A549 (cell line): ENCODE data around the gene HMCN1. TPM values are rescaled to one million over a fixed set of nuclear protein-coding genes. Genes with fewer than 3 reads are reported as not detected.
A peak's percentile ranks its signal among the peaks of the same experiment; 100 is the strongest.

Source experiments
- ATAC-seq, 2 experiments: fragments of 200-7000 bp in 1 of 2; fragments of >200 bp in 1 of 2; cut with Nextera tagmentation in 1 of 2; cut with Tn5 transposase in 1 of 2; 3 replicates each; pipeline versions ENCODE4 v1.8.0 to v1.9.1; 2018 to 2020; ENCODE audit warnings: mild to moderate bottlenecking in 1 of 2, moderate library complexity in 1 of 2
- CTCF ChIA-PET: fragments of 300-600 bp; sonication (Branson Sonifier 250); formaldehyde crosslinking; extraction: SDS; loops from one replicate; lab custom pipeline; 2021; ENCODE audit warnings: antibody characterized with exemption, inconsistent platforms; lab: Yijun Ruan, JAX
- POLR2A ChIA-PET: fragments of 350-600 bp; formaldehyde crosslinking; extraction: SDS; loops from one replicate; lab custom pipeline; 2021; ENCODE audit warnings: antibody characterized with exemption, inconsistent platforms; lab: Yijun Ruan, JAX
- DNase-seq, 2 experiments: peaks; one replicate each; pipeline versions ENCODE4 v3.0.0 to v3.0.0-alpha.2; 2011 to 2016; ENCODE audit warnings: low read depth in 1 of 2, low spot score in 1 of 2
- FAIRE-seq: peaks from 2 replicates; lab custom pipeline; 2011; peaks lifted over from hg19 to GRCh38; lab: Jason Lieb, UNC
- H3K27ac ChIP-seq, 2 experiments: fragments of >200 bp; sonication (Bioruptor Twin); formaldehyde crosslinking; 3 replicates each; pipeline ENCODE4 v1.5.1; 2016 to 2017
- H3K4me1 ChIP-seq: fragments of >200 bp; sonication (Bioruptor Twin); formaldehyde crosslinking; 3 replicates; pipeline ENCODE4 v1.6.1; 2016
- H3K4me2 ChIP-seq: fragments of >200 bp; sonication (Bioruptor Twin); formaldehyde crosslinking; 3 replicates; pipeline ENCODE4 v1.6.1; 2016
- H3K4me3 ChIP-seq: fragments of >200 bp; sonication (Bioruptor Twin); formaldehyde crosslinking; 3 replicates; pipeline ENCODE4 v1.5.1; 2016
- H3K9me3 ChIP-seq: fragments of >200 bp; sonication (Bioruptor Twin); formaldehyde crosslinking; 3 replicates; pipeline ENCODE4 v1.6.1; 2016
- BCL3 ChIP-seq: fragments of >200 bp; sonication (Bioruptor Twin); formaldehyde crosslinking; IDR thresholded peaks from 3 replicates; pipeline ENCODE4 v1.6.1; 2016
- CBX2 ChIP-seq: fragments of 200-600 bp; sonication (generic); IDR thresholded peaks from 2 replicates; pipeline ENCODE4 v1.6.1; 2016; ENCODE audit warnings: low read depth, mild to moderate bottlenecking, borderline replicate concordance
- CBX8 ChIP-seq: fragments of 200-600 bp; sonication (generic); IDR thresholded peaks from 2 replicates; pipeline ENCODE4 v1.6.1; 2016
- CEBPB ChIP-seq, 2 experiments: fragments of >200 bp in 1 of 2; sonication (Bioruptor Twin) in 1 of 2; formaldehyde crosslinking in 1 of 2; IDR thresholded peaks; 2 replicates each; pipeline ENCODE4 v1.6.1; 2012 to 2016
- E2F6 ChIP-seq: IDR thresholded peaks from 2 replicates; pipeline ENCODE4 v1.6.1; 2012; ENCODE audit warnings: low read depth, borderline replicate concordance
- EHF ChIP-seq: fragments of 250-450 bp; sonication (Bioruptor Pico); IDR thresholded peaks from 2 replicates; pipeline ENCODE4 v1.5.0; 2020; ENCODE audit warnings: mild to moderate bottlenecking
- EHMT2 ChIP-seq: fragments of 200-600 bp; sonication (generic); IDR thresholded peaks from 2 replicates; pipeline ENCODE4 v1.6.1; 2016; ENCODE audit warnings: antibody characterized with exemption, low read depth, mild to moderate bottlenecking, moderate library complexity
- ELK1 ChIP-seq: fragments of 150-350 bp; IDR thresholded peaks from 2 replicates; pipeline ENCODE4 v1.6.1; 2014; ENCODE audit warnings: low read depth, mild to moderate bottlenecking, low read length
- EP300 ChIP-seq, 2 experiments: fragments of >200 bp; sonication (Bioruptor Twin); formaldehyde crosslinking; IDR thresholded peaks; 2 replicates in 1 of 2; 3 replicates in 1 of 2; pipeline ENCODE4 v1.6.1; 2016 to 2017
- FOSL2 ChIP-seq, 2 experiments: fragments of 450-650 bp in 1 of 2; fragments of >200 bp in 1 of 2; sonication (Bioruptor Twin) in 1 of 2; formaldehyde crosslinking; IDR thresholded peaks; 2 replicates each; pipeline versions ENCODE4 v1.5.0 to v1.6.1; 2016 to 2020; ENCODE audit warnings: mild to moderate bottlenecking in 1 of 2, moderate library complexity in 1 of 2
- GATA3 ChIP-seq: IDR thresholded peaks from 2 replicates; pipeline ENCODE4 v1.6.1; 2012; ENCODE audit warnings: borderline replicate concordance
- HEYL ChIP-seq: fragments of 250-450 bp; sonication (Bioruptor Pico); IDR thresholded peaks from 2 replicates; pipeline ENCODE4 v1.8.0; 2021; ENCODE audit warnings: mild to moderate bottlenecking, moderate library complexity
- HOXB13 ChIP-seq: fragments of 250-450 bp; sonication (Bioruptor Pico); IDR thresholded peaks from 2 replicates; pipeline ENCODE4 v1.5.0; 2020; ENCODE audit warnings: low read depth, mild to moderate bottlenecking, moderate library complexity
- JUNB ChIP-seq: fragments of >200 bp; sonication (Bioruptor Twin); formaldehyde crosslinking; IDR thresholded peaks from 2 replicates; pipeline ENCODE4 v1.6.1; 2016
- KDM1A ChIP-seq: fragments of 200-600 bp; sonication (generic); IDR thresholded peaks from 2 replicates; pipeline ENCODE4 v1.6.1; 2016; ENCODE audit warnings: low read depth, mild to moderate bottlenecking
- KDM5A ChIP-seq: fragments of 200-600 bp; sonication (generic); IDR thresholded peaks from 2 replicates; pipeline ENCODE4 v1.6.1; 2016; ENCODE audit warnings: antibody characterized with exemption, mild to moderate bottlenecking
- MAZ ChIP-seq: fragments of 150-350 bp; IDR thresholded peaks from 2 replicates; pipeline ENCODE4 v1.6.1; 2014; ENCODE audit warnings: antibody characterized with exemption, low read depth, low read length, borderline replicate concordance
- NPAS2 ChIP-seq: fragments of 250-450 bp; sonication (Bioruptor Pico); IDR thresholded peaks from 2 replicates; pipeline ENCODE4 v1.8.0; 2022; ENCODE audit warnings: mild to moderate bottlenecking, moderate library complexity, borderline replicate concordance
- PHF8 ChIP-seq: fragments of 200-600 bp; sonication (generic); IDR thresholded peaks from 2 replicates; pipeline ENCODE4 v1.6.1; 2016; ENCODE audit warnings: low read depth, mild to moderate bottlenecking, antibody characterized with exemption, moderate library complexity, borderline replicate concordance
- POLR2AphosphoS2 ChIP-seq: conservative IDR thresholded peaks from 2 replicates; pipeline ENCODE4 v1.6.1; 2012; ENCODE audit warnings: low read length, improper control_type of control experiment, inconsistent platforms
- RARB ChIP-seq: fragments of 250-450 bp; sonication (Bioruptor Pico); IDR thresholded peaks from 2 replicates; pipeline ENCODE4 v1.8.0; 2021; ENCODE audit warnings: mild to moderate bottlenecking, moderate library complexity
- TFCP2L1 ChIP-seq: fragments of 250-450 bp; sonication (Bioruptor Pico); IDR thresholded peaks from 2 replicates; pipeline ENCODE4 v1.5.0; 2021; ENCODE audit warnings: mild to moderate bottlenecking
- USF2 ChIP-seq: fragments of 450-650 bp; IDR thresholded peaks from 2 replicates; pipeline ENCODE4 v1.6.1; 2014; ENCODE audit warnings: antibody characterized with exemption
- ZNF302 ChIP-seq: fragments of 250-450 bp; sonication (Bioruptor Pico); IDR thresholded peaks from 2 replicates; pipeline ENCODE4 v1.9.0; 2021; ENCODE audit warnings: inconsistent platforms, mild to moderate bottlenecking, moderate library complexity
- ZSCAN20 ChIP-seq: fragments of 250-450 bp; sonication (Bioruptor Pico); IDR thresholded peaks from 2 replicates; pipeline ENCODE4 v1.8.0; 2022; ENCODE audit warnings: mild to moderate bottlenecking, moderate library complexity
- WGBS: methylation state at CpG from one replicate; pipeline ENCODE4 v1.1.6; 2017; ENCODE audit errors: missing lambda C conversion rate; 5-methylcytosine and 5-hydroxymethylcytosine counted together
- polyA plus RNA-seq, 4 experiments: library from polyadenylated mRNA; depleted of rRNA in 3 of 4; stranded (reverse); fragments of >200 nt; fragmentation: RNase III in 1 of 4; extraction: RNeasy Plus Mini Kit Qiagen cat#74134 plus additional on column Dnase treatment in 1 of 4; gene quantifications; 2 replicates in 3 of 4; 3 replicates in 1 of 4; pipeline ENCODE4 v1.2.3, GENCODE V29; 2011 to 2017
- TF ChIP-seq, protein P1 (sequence below): IDR thresholded peaks from 2 replicates; pipeline ENCODE4 v1.6.1; 2012

The HMCN1 gene
- polyA plus RNA-seq, 2 of the 4 experiments (the other 2 are of a cell fraction), result 0.03 to 0.06 TPM

DNA sequence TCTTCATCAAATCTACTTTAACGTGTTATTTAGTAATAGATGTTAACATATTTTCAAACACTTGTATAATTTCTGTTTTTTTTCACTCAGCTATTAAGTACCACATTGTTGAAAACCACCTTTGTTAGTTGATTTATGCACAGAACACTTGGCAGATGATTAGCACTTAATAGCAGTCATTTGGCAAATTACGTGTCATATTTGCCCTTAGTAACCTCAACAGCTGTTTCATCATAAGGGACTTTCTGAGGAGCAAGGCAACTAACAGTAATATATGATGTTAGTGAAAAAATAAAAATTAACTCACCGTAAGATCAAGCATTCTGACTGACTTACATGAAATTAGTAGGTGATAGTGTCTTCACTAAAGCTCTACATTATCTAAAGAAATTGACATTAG, 186.4 kb downstream of the HMCN1 start:
- no peak for DNase-seq
- Histone ChIP-seq H3K4me1 (no peaks in the 10 kb centered on the region; the same call in 2 of the 3 replicates), H3K9me3 (no peaks in the 10 kb centered on the region), H3K27ac (no peak overlapping the region), H3K4me3 (no peak overlapping the region), H3K4me2 (no peak overlapping the region)
- CTCF ChIA-PET, result no interaction called here
- no peak for TF ChIP-seq CBX8
- WGBS, result 26% methylated on average over 3 of the region's 3 CpGs
- POLR2A ChIA-PET, result no interaction called here
- ATAC-seq, result no peak
- no peak for FAIRE-seq

- FAIRE-seq (no peak), ATAC-seq (no peak), DNase-seq (no peak)
- TF ChIP-seq BCL3 (no peak), ZNF302 (no peak), PHF8 (no peak), USF2 (no peak), JUNB (no peak), HEYL (CRISPR knock-in tag) (no peak), EHMT2 (no peak), ELK1 (no peak), POLR2AphosphoS2 (no peak), KDM5A (no peak), NPAS2 (no peak)
- TF ChIP-seq, protein P1, sequence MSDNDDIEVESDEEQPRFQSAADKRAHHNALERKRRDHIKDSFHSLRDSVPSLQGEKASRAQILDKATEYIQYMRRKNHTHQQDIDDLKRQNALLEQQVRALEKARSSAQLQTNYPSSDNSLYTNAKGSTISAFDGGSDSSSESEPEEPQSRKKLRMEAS, result no peak
- H3K9me3 ChIP-seq, result no peaks in the 10 kb centered on the region
- POLR2A ChIA-PET, result no interaction called here
- CTCF ChIA-PET, result interaction anchor here (1.0 to 1.2 kb wide), 2 partner anchors 109 to 201 kb away, joined by 3 read pairs; no protein-coding TSS in a partner anchor
- peaks cover 7% of the 10 kb centered on the region for H3K4me1 ChIP-seq
- H3K4me3 ChIP-seq, result no peak overlapping the region
- no peak overlapping the region for H3K27ac ChIP-seq
- H3K4me2 ChIP-seq, result no peak overlapping the region
- WGBS, result 67% methylated on average over 1 of the region's 1 CpG
These were observed 187.4 kb downstream of the HMCN1 start for GRCh38 chr1:185921636-185922035.

DNA sequence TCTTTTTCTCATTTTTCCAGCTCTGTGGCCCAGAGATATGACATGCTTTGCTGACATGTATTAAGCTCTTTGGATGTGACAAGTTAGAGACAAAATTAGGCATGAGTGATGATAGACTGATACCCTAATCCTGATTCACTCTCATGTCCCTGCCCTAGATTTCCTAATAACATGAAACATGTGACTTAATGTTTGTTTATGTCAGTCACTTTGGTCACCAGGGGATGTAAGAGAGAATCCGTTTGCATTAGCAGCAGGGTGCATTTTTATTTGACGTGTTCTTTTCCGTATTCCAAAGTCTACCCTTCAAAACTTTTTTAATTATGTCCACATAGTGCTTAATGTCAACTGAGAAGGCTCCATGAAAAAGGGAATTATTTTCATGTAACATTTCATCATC, 192.4 kb downstream of the HMCN1 start:
- 4% methylated on average over 3 of the region's 3 CpGs for WGBS
- Histone ChIP-seq H3K4me3 (no peak overlapping the region), H3K27ac (peak overlapping the region in 1 of 2 experiments; percentile 55; a peak in 2 of 6 replicates), H3K4me2 (peak overlapping the region; percentile 49), H3K9me3 (no peaks in the 10 kb centered on the region), H3K4me1 (peaks cover 16% of the 10 kb centered on the region)
- FAIRE-seq (no peak), DNase-seq (peak in 1 of 2 experiments; percentile 77), ATAC-seq (peak; percentile 72 to 98)
- ChIA-PET POLR2A (no interaction called here), CTCF (no interaction called here)
- TF ChIP-seq MAZ (no peak), ZSCAN20 (CRISPR knock-in tag) (no peak), CEBPB (IDR thresholded peaks at IDR 0.05) (peak; percentile 33 to 57; a peak in 3 of 4 replicates), E2F6 (no peak), KDM1A (no peak), TFCP2L1 (no peak), CBX2 (no peak), EHF (CRISPR knock-in tag) (no peak), FOSL2 (IDR thresholded peaks at IDR 0.05) (no peak), FOSL2 (CRISPR knock-in tag; IDR thresholded peaks at IDR 0.05) (peak; percentile 37; the same call in 1 of the 2 replicates), HOXB13 (no peak), EP300 (IDR thresholded peaks at IDR 0.05) (peak; percentile 34 to 35; a peak in 2 of 5 replicates), BCL3 (no peak), RARB (no peak), JUNB (0 out of 2 replicates have a peak, but pooled peaks have one; percentile 24), GATA3 (no peak)
- TF ChIP-seq, protein P1, result no peak
